Memory B cell (primary cell): ENCODE data around the gene ATMIN.

Experiments
- ATAC-seq: fragments of 150-1000 bp; cut with Tn5 transposase; 2 replicates; pipeline ENCODE4 v1.10.0; 2021; ENCODE audit warnings: low read depth, mild to moderate bottlenecking, moderate library complexity
- DNase-seq, 2 donors: peaks; one replicate each; pipeline ENCODE4 v3.0.0; 2022; ENCODE audit warnings: low spot score in 2 of 2
- H3K27ac Mint-ChIP-seq: one replicate; pipeline ENCODE4 v1.8.0; 2022; ENCODE audit warnings: mild to moderate bottlenecking, moderate library complexity, mixed read lengths
- H3K27me3 Mint-ChIP-seq: one replicate; pipeline ENCODE4 v1.8.0; 2022; ENCODE audit warnings: mixed read lengths
- H3K36me3 Mint-ChIP-seq: one replicate; pipeline ENCODE4 v1.8.0; 2022; ENCODE audit warnings: mild to moderate bottlenecking, mixed read lengths
- H3K4me1 Mint-ChIP-seq: one replicate; pipeline ENCODE4 v1.8.0; 2022; ENCODE audit warnings: mixed read lengths
- H3K4me3 Mint-ChIP-seq: one replicate; pipeline ENCODE4 v1.8.0; 2022; ENCODE audit warnings: mild to moderate bottlenecking, moderate library complexity, mixed read lengths
- H3K9me3 Mint-ChIP-seq: one replicate; pipeline ENCODE4 v1.8.0; 2022; ENCODE audit warnings: mixed read lengths

ATMIN gene

GRCh38 chr16:81029930-81030604 is 5.6 kb upstream of the ATMIN start:
- Mint-ChIP-seq H3K36me3 (peaks cover 5% of the 10 kb centered on the region), H3K27me3 (no peaks in the 10 kb centered on the region), H3K4me3 (no peak overlapping the region), H3K27ac (no peak overlapping the region), H3K4me1 (no peaks in the 10 kb centered on the region), H3K9me3 (no peaks in the 10 kb centered on the region)
- DNase-seq (no peak), ATAC-seq (no peak)

GRCh38 chr16:81035975-81036750 is 521 bp downstream of the ATMIN start:
- ATAC-seq: peak; percentile 60
- Mint-ChIP-seq H3K27me3 (no peaks in the 10 kb centered on the region), H3K9me3 (no peaks in the 10 kb centered on the region), H3K36me3 (peaks cover 12% of the 10 kb centered on the region), H3K4me1 (peaks cover 21% of the 10 kb centered on the region), H3K4me3 (peak overlapping the region; percentile 79), H3K27ac (no peak overlapping the region)
- peak in 1 of 2 donors; percentile 16 for DNase-seq

GRCh38 chr16:81036751-81037350 is 1.2 kb downstream of the ATMIN start:
- no peak for DNase-seq
- peaks cover 18% of the 10 kb centered on the region for H3K36me3 Mint-ChIP-seq
- ATAC-seq: no peak
- peak overlapping the region; percentile 79 for H3K4me3 Mint-ChIP-seq
- H3K4me1 Mint-ChIP-seq: peaks cover 21% of the 10 kb centered on the region
- no peaks in the 10 kb centered on the region for H3K27me3 Mint-ChIP-seq
- H3K27ac Mint-ChIP-seq: no peak overlapping the region
- H3K9me3 Mint-ChIP-seq: no peaks in the 10 kb centered on the region

GRCh38 chr16:81040131-81040530 is 4.5 kb downstream of the ATMIN start:
- no peak overlapping the region for H3K4me3 Mint-ChIP-seq
- H3K27ac Mint-ChIP-seq: no peak overlapping the region
- no peaks in the 10 kb centered on the region for H3K27me3 Mint-ChIP-seq
- no peaks in the 10 kb centered on the region for H3K9me3 Mint-ChIP-seq
- peaks cover 41% of the 10 kb centered on the region for H3K36me3 Mint-ChIP-seq
- H3K4me1 Mint-ChIP-seq: peaks cover 21% of the 10 kb centered on the region
- DNase-seq (no peak), ATAC-seq (no peak)

GRCh38 chr16:81040842-81041241 is 5.2 kb downstream of the ATMIN start:
- no peaks in the 10 kb centered on the region for H3K27me3 Mint-ChIP-seq
- H3K9me3 Mint-ChIP-seq: no peaks in the 10 kb centered on the region
- H3K4me3 Mint-ChIP-seq: no peak overlapping the region
- peaks cover 21% of the 10 kb centered on the region for H3K4me1 Mint-ChIP-seq
- ATAC-seq (no peak), DNase-seq (no peak)
- H3K27ac Mint-ChIP-seq: no peak overlapping the region
- H3K36me3 Mint-ChIP-seq: peaks cover 45% of the 10 kb centered on the region

- ATAC-seq: no peak
- DNase-seq: no peak
- Mint-ChIP-seq H3K36me3 (peaks cover 45% of the 10 kb centered on the region), H3K4me3 (no peak overlapping the region), H3K27ac (no peak overlapping the region), H3K9me3 (no peaks in the 10 kb centered on the region), H3K4me1 (peaks cover 18% of the 10 kb centered on the region), H3K27me3 (no peaks in the 10 kb centered on the region)
These were observed 6.1 kb downstream of the ATMIN start for GRCh38 chr16:81041696-81042095.

- Mint-ChIP-seq H3K36me3 (peaks cover 45% of the 10 kb centered on the region), H3K27ac (no peak overlapping the region), H3K9me3 (no peaks in the 10 kb centered on the region), H3K27me3 (no peaks in the 10 kb centered on the region), H3K4me3 (no peak overlapping the region), H3K4me1 (peaks cover 9% of the 10 kb centered on the region)
- DNase-seq (no peak), ATAC-seq (no peak)
These were observed 7.2 kb downstream of the ATMIN start for GRCh38 chr16:81042821-81043220.

- peaks cover 5% of the 10 kb centered on the region for H3K4me1 Mint-ChIP-seq
- peaks cover 1% of the 10 kb centered on the region for H3K36me3 Mint-ChIP-seq
- ATAC-seq: no peak
- peaks cover 8% of the 10 kb centered on the region for H3K9me3 Mint-ChIP-seq
- no peak overlapping the region for H3K4me3 Mint-ChIP-seq
- peaks cover 2% of the 10 kb centered on the region for H3K27me3 Mint-ChIP-seq
- no peak overlapping the region for H3K27ac Mint-ChIP-seq
- DNase-seq: no peak
These were observed 18.1 kb downstream of the ATMIN start for GRCh38 chr16:81053761-81054160.

GRCh38 chr16:81060576-81061306 is 25.1 kb downstream of the ATMIN start:
- H3K36me3 Mint-ChIP-seq: no peaks in the 10 kb centered on the region
- no peak overlapping the region for H3K4me3 Mint-ChIP-seq
- no peaks in the 10 kb centered on the region for H3K9me3 Mint-ChIP-seq
- ATAC-seq: no peak
- H3K27me3 Mint-ChIP-seq: no peaks in the 10 kb centered on the region
- H3K4me1 Mint-ChIP-seq: no peaks in the 10 kb centered on the region
- no peak for DNase-seq
- no peak overlapping the region for H3K27ac Mint-ChIP-seq

- H3K4me3 Mint-ChIP-seq: no peak overlapping the region
- H3K9me3 Mint-ChIP-seq: no peaks in the 10 kb centered on the region
- no peak overlapping the region for H3K27ac Mint-ChIP-seq
- no peaks in the 10 kb centered on the region for H3K4me1 Mint-ChIP-seq
- H3K36me3 Mint-ChIP-seq: no peaks in the 10 kb centered on the region
- DNase-seq (no peak), ATAC-seq (no peak)
- H3K27me3 Mint-ChIP-seq: no peaks in the 10 kb centered on the region
These were observed 25.6 kb downstream of the ATMIN start for GRCh38 chr16:81061307-81061640.

GRCh38 chr16:81061871-81062608 is 26.4 kb downstream of the ATMIN start:
- Mint-ChIP-seq H3K36me3 (no peaks in the 10 kb centered on the region), H3K9me3 (no peaks in the 10 kb centered on the region), H3K4me1 (no peaks in the 10 kb centered on the region), H3K27ac (no peak overlapping the region), H3K27me3 (no peaks in the 10 kb centered on the region), H3K4me3 (no peak overlapping the region)
- DNase-seq (no peak), ATAC-seq (no peak)

GRCh38 chr16:81066681-81067080 is 31.0 kb downstream of the ATMIN start:
- Mint-ChIP-seq H3K27ac (no peak overlapping the region), H3K4me1 (no peaks in the 10 kb centered on the region), H3K36me3 (no peaks in the 10 kb centered on the region), H3K27me3 (no peaks in the 10 kb centered on the region), H3K9me3 (no peaks in the 10 kb centered on the region), H3K4me3 (no peak overlapping the region)
- DNase-seq: no peak
- ATAC-seq: no peak

- Mint-ChIP-seq H3K9me3 (no peaks in the 10 kb centered on the region), H3K4me1 (no peaks in the 10 kb centered on the region), H3K36me3 (no peaks in the 10 kb centered on the region), H3K27me3 (no peaks in the 10 kb centered on the region), H3K27ac (no peak overlapping the region), H3K4me3 (no peak overlapping the region)
- DNase-seq (no peak), ATAC-seq (no peak)
These were observed 31.5 kb downstream of the ATMIN start for GRCh38 chr16:81067166-81067565.
